GM18511 (cell line): ENCODE data around the gene SYCE1.

Experiments used
- ATAC-seq: cut with Tn5 transposase; IDR thresholded peaks from one replicate; pipeline ENCODE4 v1.9.1; 2021; ENCODE audit warnings: mild to moderate bottlenecking, moderate library complexity; ENCODE audit not compliant: unreplicated experiment

The SYCE1 gene

GRCh38 chr10:133516057-133516456, 49.3 kb downstream of the SYCE1 start:
- no peak for ATAC-seq

- ATAC-seq: no peak
Measured at GRCh38 chr10:133515471-133515870, 49.9 kb downstream of the SYCE1 start.

- no peak for ATAC-seq
Measured at GRCh38 chr10:133511907-133512528, 53.4 kb downstream of the SYCE1 start.

- ATAC-seq: no peak
Measured at GRCh38 chr10:133511408-133511807, 54.0 kb downstream of the SYCE1 start.

GRCh38 chr10:133509700-133510099, 55.7 kb downstream of the SYCE1 start:
- ATAC-seq: no peak
